Activated T-cell treated with anti-CD3 and anti-CD28 coated beads, Interleukin-2, amount 50 U/mL, for 1 hour (primary cell): ENCODE results near the gene NGRN.
A peak's percentile ranks its signal among the peaks of the same experiment; 100 is the strongest.
"Not testable (repeated sequence)": the region's sequence is repeated elsewhere in the genome, so short reads cannot be mapped to it uniquely, and the experiment has no call there.

Source experiments
- DNase-seq: peaks from one replicate; pipeline ENCODE4 v3.0.0-alpha.2; 2020

NGRN gene

GRCh38 chr15:90234096-90234988, 31.1 kb upstream of the NGRN start, which contains the start of gene GDPGP1:
Gene GDPGP1, plus strand, starts transcription at chr15:90234209. Its CDS starts 6,700 bp downstream, at chr15:90240909.
- peak; percentile 96 for DNase-seq

DNA sequence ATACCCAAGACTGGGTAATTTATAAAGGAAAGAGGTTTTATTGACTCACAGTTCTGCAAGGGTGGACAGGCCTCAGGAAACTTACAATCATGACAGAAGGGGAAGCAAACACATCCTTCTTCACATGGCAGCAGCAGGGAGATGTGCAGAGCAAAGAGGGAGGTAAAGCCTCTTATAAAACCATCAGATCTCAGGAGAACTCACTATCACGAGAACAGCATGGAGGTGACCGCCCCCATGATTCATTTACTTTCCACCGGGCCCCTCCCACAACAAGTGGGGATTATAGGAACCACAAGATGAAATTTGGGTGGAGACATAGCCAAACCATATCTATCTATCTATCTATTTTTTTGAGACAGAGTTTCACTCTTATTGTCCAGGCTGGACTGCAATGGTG, 26.1 kb upstream of the NGRN start:
- no peak for DNase-seq

DNA sequence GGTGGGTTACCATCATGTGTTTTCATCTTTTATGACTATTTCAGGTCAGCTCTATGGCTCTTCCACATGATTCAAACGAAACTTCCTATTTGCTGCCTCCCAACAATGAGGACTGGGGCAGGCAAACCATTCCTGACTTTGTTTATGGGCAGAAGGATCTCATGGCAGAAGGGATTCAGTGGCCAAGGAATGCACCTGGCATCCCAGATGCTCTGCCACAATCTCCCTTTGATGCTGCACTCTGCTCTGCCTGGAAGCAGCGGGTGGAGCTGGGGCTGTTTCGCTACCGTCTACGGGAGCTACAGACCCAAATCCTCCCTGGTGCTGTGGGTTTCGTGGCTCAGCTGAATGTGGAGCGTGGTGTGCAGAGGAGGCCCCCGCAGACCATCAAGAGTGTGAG, 24.6 kb upstream of the NGRN start:
- no peak for DNase-seq

DNA sequence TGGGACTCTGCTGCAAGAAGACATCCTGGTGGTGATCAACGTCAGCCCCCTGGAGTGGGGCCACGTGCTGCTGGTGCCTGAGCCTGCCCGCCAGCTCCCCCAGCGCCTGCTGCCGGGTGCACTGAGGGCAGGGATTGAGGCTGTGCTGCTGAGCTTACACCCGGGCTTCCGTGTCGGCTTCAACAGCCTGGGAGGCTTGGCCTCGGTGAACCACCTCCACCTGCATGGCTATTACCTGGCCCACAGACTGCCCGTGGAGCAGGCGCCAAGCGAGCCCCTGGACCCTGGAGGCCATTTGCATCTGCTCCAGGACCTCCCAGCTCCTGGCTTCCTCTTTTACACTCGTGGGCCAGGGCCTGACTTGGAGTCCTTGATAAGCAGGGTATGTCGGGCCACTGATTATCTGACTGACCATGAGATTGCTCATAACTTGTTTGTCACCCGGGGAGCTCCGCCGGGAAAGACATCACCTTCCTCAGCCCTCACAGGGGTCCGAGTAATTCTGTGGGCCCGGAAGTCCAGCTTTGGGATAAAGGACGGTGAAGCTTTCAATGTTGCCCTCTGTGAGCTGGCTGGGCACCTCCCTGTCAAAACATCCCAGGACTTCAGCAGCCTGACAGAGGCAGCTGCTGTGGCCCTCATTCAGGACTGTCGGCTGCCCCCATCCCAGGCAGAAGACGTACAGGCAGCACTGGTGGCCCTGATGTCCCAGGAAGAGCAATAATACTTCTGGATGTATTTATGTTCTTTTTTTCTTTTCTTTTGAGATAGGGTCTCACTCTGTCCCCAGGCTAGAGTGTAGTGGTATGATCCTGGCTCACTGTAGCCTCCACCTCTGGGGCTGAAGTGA, 23.9 kb upstream of the NGRN start:
- no peak for DNase-seq

DNA sequence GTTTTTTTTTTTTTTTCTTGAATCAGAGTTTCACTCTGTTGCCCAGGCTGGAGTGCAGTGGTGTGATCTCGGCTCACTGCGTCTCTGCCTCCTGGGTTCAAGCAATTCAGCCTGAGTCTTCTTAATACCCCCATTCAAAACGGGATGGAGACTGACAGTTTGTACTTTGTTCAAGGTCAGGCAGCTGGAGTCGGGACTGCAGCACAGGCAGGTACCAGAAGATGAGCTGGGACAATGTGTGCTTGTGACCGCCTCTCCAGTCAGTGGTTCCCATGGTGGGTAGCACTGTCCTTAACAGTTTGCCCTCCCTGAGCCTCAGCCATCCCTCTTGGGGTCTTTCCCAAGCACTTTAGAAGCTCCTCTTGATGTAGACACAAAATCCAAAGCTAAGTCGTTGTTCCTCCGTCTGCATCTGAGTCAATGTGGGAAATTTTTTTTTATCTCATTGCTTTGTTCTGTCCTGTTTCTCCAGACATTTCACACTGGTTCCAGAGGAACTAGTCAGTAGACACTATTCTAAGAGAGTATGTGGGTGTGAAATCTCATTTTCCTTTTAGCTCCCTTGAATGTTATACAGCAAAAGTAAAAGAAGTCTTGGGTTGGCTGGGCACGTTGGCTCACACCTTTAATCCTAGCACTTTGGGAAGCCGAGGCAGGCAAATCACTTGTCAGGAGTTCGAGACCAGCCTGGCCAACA, 21.4 kb upstream of the NGRN start:
- no peak for DNase-seq

GRCh38 chr15:90248789-90249202, 16.7 kb upstream of the NGRN start:
- no peak for DNase-seq

DNA sequence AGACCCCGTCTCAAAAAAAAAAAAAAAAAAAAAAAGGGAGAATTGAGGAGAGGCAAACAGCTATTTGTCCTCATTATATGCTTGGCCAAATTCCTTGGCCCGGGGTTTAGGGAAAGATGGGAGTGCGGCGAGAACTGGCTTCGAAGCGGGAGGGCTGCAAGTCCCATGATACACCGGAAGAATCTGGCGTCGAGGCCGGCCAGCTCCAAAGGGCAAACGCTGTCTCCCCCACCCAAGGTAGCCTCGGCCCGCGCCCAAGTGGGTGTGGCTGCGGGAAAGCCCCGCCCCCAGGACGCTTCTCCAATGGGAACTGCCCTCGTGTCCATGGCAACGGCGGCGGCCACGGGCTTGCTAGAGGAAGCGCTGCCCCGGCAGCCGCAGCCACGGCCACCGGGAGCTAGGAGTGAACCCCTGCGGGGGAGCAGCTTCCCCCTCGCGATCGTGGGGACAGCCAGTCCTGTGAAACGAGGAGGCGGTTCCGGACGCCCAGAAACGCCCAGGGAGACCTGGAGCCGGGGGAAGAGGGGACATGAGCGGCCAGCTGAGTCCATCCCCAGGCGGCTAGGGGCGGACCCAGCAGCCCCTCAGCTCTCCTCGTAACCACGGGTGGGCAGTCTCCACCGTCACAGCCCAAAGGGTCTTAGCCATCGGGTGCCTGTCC, 16.1 kb upstream of the NGRN start, which contains the start of gene TTLL13:
TTLL13 (plus strand) TSS at position 354 of the 661 bp plus-strand sequence. CDS start 1,075 bp downstream, outside the sequence.
- peak; percentile 61 for DNase-seq

DNA sequence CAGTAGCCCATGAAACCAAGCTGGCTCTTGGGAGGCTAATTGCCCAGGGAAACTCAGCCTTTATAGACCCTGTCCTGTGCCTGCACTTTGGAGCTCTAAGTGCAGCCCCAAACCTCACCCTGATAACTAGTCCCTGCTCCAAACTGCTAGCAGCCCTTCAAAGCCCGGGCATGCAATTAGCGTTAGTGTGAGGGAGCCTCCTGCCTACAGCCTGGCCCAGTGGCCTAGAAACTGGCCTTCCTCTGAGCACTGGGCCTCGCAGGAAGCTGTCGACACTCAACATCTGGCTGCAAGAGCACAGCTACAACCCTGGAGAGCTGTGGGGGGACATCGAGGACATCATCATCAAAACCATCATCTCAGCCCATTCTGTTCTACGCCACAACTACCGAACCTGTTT, 7.7 kb upstream of the NGRN start:
- DNase-seq = no peak

- no peak for DNase-seq
Measured at GRCh38 chr15:90259524-90259923, 5.9 kb upstream of the NGRN start.

DNA sequence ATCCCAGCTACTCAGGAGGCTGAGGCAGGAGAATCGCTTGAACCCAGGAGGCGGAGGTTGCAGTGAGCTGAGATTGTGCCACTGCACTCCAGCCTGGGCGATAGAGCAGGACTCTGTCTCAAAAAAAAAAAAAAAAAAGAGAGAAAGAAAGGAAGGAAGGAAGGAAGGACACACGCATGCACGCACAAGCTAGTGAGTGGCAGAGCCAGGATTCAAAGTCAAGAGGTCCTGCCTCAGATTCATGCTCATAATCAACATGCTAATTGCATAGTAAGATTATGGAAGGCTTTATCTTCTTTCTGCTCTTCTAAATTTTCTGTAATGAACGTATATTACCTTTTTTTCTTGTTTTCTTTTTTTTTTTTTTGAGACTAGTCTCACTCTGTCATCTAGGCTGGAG, 4.7 kb upstream of the NGRN start:
- DNase-seq = not testable (repeated sequence)

DNA sequence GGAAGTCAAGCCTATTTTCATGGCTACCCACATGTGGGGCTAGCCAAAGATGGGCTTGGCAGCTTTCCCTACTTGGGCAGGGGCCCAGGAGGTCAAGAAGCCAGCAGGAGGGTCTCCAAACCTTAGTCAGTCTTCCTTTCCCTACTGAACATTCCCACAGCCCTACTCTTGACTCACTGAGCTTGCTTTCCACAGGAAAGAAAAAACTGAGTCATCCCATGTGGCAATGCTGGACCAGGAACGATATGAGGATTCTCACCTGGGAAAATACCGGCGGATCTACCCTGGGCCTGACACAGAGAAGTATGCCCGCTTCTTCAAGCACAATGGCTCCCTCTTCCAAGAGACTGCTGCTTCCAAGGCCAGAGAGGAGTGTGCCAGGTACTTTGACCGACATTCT, 3.7 kb upstream of the NGRN start:
- DNase-seq = no peak

DNA sequence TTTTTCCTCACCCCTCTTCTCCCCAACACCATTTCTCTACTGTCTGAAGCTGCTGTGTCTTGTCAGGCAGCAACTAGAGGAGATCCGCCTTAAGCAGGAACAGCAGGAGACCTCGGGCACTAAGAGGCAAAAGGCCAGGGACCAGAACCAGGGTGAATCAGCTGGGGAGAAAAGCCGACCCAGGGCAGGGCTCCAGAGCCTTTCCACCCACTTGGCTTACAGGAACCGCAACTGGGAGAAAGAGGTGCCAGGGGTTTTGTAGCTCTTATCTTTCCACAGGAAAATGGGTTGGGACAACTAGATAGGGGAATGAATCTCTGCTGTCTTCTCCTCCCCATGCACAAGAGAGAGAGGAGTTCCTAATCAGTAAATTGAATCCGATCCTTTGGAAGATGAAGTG, 3.0 kb upstream of the NGRN start:
- no peak for DNase-seq

DNA sequence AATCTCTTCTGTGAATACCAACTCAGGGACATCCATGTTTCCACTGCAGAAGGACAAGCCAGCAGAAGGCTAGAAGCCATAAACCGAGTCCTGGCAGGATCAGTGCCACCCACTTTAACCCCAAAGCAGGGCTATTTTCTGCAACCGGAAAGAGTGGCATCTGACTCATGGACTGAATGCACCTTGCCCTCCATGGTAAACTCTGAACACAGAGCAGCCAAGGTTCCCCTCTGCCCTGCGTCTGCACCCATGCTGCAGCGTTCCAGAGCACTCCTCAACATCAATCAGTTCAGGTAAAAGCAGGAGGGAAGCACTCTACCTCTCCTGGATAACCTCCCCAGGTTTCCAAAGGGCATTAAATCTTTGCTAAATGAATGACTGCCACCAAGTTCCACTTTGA, 801 bp upstream of the NGRN start:
- DNase-seq = peak; percentile 27

DNA sequence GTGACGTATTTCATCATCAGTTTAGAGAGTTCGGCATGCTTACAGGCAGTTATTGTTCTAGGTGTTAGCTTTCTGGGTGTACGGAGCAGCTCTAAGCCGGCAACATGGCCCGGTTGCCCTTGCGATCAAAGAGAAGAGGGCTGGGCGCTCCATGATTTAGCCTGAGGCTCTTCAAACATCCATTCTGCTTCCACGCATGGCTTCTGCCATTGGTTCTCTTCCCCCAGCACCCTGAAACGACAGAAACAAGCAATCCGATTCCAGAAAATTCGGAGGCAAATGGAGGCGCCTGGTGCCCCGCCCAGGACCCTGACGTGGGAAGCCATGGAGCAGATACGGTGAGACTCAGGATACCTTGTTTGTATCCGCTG, 574 bp downstream of the NGRN start:
- DNase-seq = no peak

GRCh38 chr15:90266485-90266884, 1.0 kb downstream of the NGRN start:
- DNase-seq = peak; percentile 27

GRCh38 chr15:90268415-90268814, 2.9 kb downstream of the NGRN start:
- DNase-seq = no peak

GRCh38 chr15:90270502-90271150, 5.2 kb downstream of the NGRN start:
- DNase-seq = no peak

DNA sequence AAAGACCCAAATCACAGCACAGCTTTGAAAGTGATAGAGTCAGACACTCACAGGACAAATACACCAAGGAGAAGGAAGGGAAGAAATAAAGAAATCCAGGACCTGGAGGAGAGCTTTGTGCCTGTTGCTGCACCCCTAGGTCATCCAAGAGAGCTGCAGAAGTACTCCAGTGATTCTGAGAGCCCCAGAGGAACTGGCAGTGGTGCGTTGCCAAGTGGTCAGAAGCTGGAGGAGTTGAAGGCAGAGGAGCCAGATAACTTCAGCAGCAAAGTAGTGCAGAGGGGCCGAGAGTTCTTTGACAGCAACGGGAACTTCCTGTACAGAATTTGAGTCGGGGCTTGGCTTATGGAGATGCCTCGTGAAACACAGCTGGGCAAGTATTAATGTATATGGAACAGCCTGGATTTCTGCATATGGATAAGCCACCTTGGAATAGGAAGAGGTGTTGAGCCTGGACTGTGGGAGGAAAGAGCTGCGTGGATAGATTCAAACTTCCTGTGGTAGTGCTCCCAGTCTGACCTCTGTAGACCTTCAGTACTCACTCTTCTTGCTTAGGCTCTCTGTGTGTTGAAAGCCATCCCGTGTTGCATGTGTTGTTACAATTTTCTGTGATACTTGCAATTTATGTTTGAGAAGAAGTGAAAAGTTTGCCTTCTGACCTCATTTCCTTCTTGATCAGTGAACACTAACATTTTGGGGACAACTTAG, 6.1 kb downstream of the NGRN start:
- DNase-seq = no peak

DNA sequence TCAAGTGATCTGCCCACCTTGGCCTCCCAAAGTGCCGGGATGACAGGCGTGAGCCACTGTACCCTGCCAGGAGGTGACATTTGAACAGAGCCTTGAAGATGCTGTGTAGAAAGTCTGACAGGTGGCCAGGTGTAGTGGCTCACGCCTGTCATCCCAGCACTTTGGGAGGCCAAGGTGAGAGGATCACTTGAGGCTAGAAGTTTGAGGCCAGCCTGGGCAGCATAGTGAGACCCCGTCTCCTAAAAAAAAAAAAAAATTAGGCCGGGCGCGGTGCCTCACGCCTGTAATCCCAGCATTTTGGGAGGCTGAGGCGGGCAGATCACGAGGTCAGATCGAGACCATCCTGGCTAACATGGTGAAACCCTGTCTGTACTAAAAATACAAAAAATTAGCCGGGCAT, 13.0 kb downstream of the NGRN start:
- not testable (repeated sequence) for DNase-seq

DNA sequence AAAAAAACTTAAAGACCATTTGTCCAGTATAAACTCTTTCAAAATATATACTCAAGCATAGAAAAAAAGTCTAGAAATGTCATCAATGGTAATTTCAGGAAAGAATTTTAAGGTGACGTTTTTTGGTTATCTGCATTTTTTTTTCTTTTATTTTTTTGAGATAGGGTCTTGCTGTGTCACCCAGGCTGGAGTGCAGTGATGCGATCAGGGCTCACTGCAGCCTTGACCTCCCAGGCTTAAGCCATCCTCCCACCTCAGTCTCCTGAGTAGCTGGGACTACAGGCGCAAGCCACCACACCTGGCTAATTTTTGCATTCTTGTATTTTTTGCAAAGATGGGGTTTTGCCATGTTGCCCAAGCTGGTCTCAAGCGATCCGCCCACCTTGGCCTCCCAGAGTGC, 15.3 kb downstream of the NGRN start:
- not testable (repeated sequence) for DNase-seq

GRCh38 chr15:90281637-90282036, 16.2 kb downstream of the NGRN start:
- not testable (repeated sequence) for DNase-seq
